ENCODE results near the gene TSHZ1. TPM values are rescaled to one million over a fixed set of nuclear protein-coding genes. Genes with fewer than 3 reads are reported as not detected.
"Not testable (repeated sequence)": the region's sequence is repeated elsewhere in the genome, so short reads cannot be mapped to it uniquely, and the experiment has no call there.

Gene TSHZ1
- polyA plus RNA-seq, 1 donor, result 34.7 TPM

DNA sequence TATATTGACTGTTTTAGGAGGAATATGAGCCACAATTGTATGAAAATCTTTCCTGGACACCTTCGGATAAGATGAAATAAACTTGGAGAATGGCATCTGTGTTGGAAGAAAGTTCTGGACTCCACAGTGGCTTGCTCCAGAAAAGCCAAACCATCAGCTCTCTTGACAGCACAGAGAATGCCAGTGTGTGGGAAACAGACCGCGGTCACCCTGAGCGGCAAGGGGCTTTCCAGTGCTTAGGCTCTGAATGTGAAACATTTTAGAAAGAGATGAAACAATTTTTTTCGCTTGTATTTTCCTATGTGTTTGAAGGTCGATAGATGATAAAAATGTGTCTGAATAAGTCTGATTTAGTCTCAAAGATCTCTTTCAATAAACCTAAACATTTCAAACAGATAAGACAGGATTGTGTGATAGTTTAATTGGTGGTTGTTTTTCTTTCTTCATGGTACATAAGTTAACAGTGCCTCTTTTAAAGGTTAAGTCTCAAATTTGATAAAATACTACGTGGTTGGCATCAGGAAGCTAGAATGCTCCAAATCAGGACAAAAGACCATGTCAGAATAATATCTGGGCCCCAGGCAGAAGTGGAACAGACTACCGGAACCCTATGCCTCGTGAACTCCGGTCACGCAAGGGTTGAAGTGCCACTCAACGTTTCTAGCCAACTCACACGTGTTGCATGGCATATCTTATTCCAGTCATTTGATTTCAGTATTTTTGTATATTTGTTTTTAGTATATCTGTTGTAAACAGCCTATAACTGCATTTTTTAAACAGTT is 30.6 kb upstream of the TSHZ1 start:
- Histone ChIP-seq H3K4me1 (ENCODE audit: control insufficient read depth, insufficient read depth, low read length) (no peaks in the 10 kb centered on the region), H3K27me3 (ENCODE audit: control insufficient read depth, insufficient read depth, low read length) (no peaks in the 10 kb centered on the region), H3K4me3 (ENCODE audit: low read length) (no peak overlapping the region), H3K36me3 (ENCODE audit: control insufficient read depth, insufficient read depth, low read length) (no peaks in the 10 kb centered on the region), H3K27ac (ENCODE audit: low read length) (no peak overlapping the region), H3K9me3 (ENCODE audit: control insufficient read depth, low read depth, low read length) (no peaks in the 10 kb centered on the region)
- DNase-seq, result no peak
- 89% methylated on average over 11 of the region's 13 CpGs for WGBS (ENCODE audit: insufficient coverage, low lambda C conversion rate)

DNA sequence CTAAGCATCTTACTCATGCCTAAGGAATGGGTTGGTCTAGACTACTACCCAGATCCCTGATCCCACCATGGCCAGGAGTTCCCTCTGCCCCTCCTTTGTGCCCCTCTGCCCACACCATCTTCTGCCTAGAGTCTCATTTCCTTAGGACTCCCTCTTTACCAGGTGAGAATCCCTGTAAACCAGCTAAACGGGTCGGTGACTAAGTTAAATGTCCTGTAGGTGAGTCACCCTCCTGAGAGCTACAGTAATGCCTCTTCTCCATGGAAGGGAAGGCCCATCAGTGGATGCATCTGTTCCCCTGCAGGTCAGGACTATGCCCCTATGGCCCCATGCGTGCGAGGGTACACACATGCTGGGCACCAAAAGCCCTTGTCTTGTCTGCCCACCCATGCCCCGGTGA is 27.1 kb upstream of the TSHZ1 start:
- Histone ChIP-seq H3K9me3 (ENCODE audit: control insufficient read depth, low read depth, low read length) (no peaks in the 10 kb centered on the region), H3K27me3 (ENCODE audit: control insufficient read depth, insufficient read depth, low read length) (no peaks in the 10 kb centered on the region), H3K4me3 (ENCODE audit: low read length) (no peak overlapping the region), H3K4me1 (ENCODE audit: control insufficient read depth, insufficient read depth, low read length) (no peaks in the 10 kb centered on the region), H3K36me3 (ENCODE audit: control insufficient read depth, insufficient read depth, low read length) (no peaks in the 10 kb centered on the region), H3K27ac (ENCODE audit: low read length) (no peak overlapping the region)
- 50% methylated on average over 2 of the region's 5 CpGs for WGBS (ENCODE audit: insufficient coverage, low lambda C conversion rate)
- no peak for DNase-seq

- Histone ChIP-seq H3K9me3 (ENCODE audit: control insufficient read depth, low read depth, low read length) (no peaks in the 10 kb centered on the region), H3K4me3 (ENCODE audit: low read length) (no peak overlapping the region), H3K27ac (ENCODE audit: low read length) (no peak overlapping the region), H3K36me3 (ENCODE audit: control insufficient read depth, insufficient read depth, low read length) (no peaks in the 10 kb centered on the region), H3K4me1 (ENCODE audit: control insufficient read depth, insufficient read depth, low read length) (no peaks in the 10 kb centered on the region), H3K27me3 (ENCODE audit: control insufficient read depth, insufficient read depth, low read length) (no peaks in the 10 kb centered on the region)
- WGBS (ENCODE audit: insufficient coverage, low lambda C conversion rate), result 100% methylated on average over 1 of the region's 14 CpGs
- DNase-seq, result no peak
These were observed 26.6 kb upstream of the TSHZ1 start for GRCh38 chr18:75183973-75184493.

DNA sequence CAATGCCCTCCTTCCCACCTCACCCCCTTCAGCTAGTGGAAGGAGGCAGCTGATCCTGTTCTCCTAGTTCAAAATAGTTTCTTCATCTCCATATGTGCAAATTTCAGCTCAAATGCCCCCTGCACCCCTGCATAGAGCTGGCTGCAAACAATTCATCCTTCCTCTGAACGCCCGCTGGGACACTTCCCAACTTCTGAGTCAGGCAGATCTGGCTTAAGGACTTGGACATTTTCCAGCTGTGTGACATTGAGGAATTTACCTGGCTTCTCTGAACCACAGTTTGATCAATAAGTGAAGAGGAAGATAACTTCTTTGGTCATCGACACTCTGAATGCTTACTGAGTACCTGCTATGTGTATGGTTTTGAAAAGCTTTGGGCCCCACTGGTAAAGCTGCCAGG is 25.1 kb upstream of the TSHZ1 start:
- no peaks in the 10 kb centered on the region for H3K9me3 ChIP-seq (ENCODE audit: control insufficient read depth, low read depth, low read length)
- DNase-seq, result no peak
- WGBS (ENCODE audit: insufficient coverage, low lambda C conversion rate), result no CpG with 5 or more reads among the region's 3 CpGs

DNA sequence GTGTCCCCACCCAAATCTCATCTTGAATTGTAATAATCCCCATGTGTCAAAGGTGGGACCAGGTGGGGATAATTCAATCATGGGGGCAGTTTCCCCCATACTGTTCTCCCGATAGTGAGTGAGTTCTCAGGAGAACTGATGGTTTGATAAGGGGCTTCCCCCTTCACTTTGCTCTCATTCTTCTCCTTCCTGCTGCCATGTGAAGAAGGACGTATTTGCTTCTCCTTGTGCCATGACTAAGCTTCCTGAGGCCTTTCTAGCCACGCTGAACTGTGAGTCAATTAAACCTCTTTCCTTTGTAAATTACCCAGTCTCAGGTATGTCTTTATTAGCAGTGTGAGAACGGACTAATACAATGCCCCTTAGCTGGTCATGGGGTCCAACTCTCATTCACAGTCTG is 22.9 kb upstream of the TSHZ1 start:
- not testable (repeated sequence) for H3K27me3 ChIP-seq (ENCODE audit: control insufficient read depth, insufficient read depth, low read length); H3K4me1 ChIP-seq (ENCODE audit: control insufficient read depth, insufficient read depth, low read length); H3K36me3 ChIP-seq (ENCODE audit: control insufficient read depth, insufficient read depth, low read length); H3K27ac ChIP-seq (ENCODE audit: low read length); H3K9me3 ChIP-seq (ENCODE audit: control insufficient read depth, low read depth, low read length); DNase-seq; H3K4me3 ChIP-seq (ENCODE audit: low read length)
- WGBS (ENCODE audit: insufficient coverage, low lambda C conversion rate), result no CpG with 5 or more reads among the region's 4 CpGs

More for the DNA sequence above, 25.1 kb upstream of the TSHZ1 start:
- Histone ChIP-seq H3K27ac (ENCODE audit: low read length) (no peak overlapping the region), H3K4me3 (ENCODE audit: low read length) (no peak overlapping the region), H3K36me3 (ENCODE audit: control insufficient read depth, insufficient read depth, low read length) (no peaks in the 10 kb centered on the region), H3K4me1 (ENCODE audit: control insufficient read depth, insufficient read depth, low read length) (no peaks in the 10 kb centered on the region), H3K27me3 (ENCODE audit: control insufficient read depth, insufficient read depth, low read length) (no peaks in the 10 kb centered on the region)

- no peaks in the 10 kb centered on the region for H3K4me1 ChIP-seq (ENCODE audit: control insufficient read depth, insufficient read depth, low read length)
- DNase-seq, result no peak
- no peaks in the 10 kb centered on the region for H3K9me3 ChIP-seq (ENCODE audit: control insufficient read depth, low read depth, low read length)
- no peak overlapping the region for H3K27ac ChIP-seq (ENCODE audit: low read length)
- H3K36me3 ChIP-seq (ENCODE audit: control insufficient read depth, insufficient read depth, low read length), result no peaks in the 10 kb centered on the region
- no peaks in the 10 kb centered on the region for H3K27me3 ChIP-seq (ENCODE audit: control insufficient read depth, insufficient read depth, low read length)
- WGBS (ENCODE audit: insufficient coverage, low lambda C conversion rate), result no CpG with 5 or more reads among the region's 6 CpGs
- no peak overlapping the region for H3K4me3 ChIP-seq (ENCODE audit: low read length)
These were observed 20.9 kb upstream of the TSHZ1 start for GRCh38 chr18:75189696-75190095.

DNA sequence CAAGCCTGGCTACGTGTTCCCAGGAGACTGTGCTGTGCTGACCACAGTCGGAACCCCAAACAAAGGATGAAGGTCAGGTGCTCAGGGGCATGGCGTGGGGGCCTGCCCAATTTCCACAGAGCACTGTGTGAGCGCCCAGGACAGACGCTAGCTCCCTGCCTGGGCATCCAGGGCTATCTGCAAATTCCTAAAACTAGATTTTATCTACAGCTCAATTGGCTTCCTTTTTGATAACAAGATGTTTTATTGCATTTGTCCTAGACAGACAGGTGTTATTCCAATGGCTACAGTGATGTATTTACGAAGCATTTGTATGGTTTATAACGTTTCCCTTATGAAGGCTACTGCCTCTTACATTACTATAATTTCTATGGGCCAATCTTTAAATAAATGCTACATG is 17.7 kb upstream of the TSHZ1 start:
- Histone ChIP-seq H3K27me3 (ENCODE audit: control insufficient read depth, insufficient read depth, low read length) (no peaks in the 10 kb centered on the region), H3K36me3 (ENCODE audit: control insufficient read depth, insufficient read depth, low read length) (peaks cover 2% of the 10 kb centered on the region), H3K27ac (ENCODE audit: low read length) (no peak overlapping the region), H3K4me1 (ENCODE audit: control insufficient read depth, insufficient read depth, low read length) (no peaks in the 10 kb centered on the region), H3K9me3 (ENCODE audit: control insufficient read depth, low read depth, low read length) (no peaks in the 10 kb centered on the region), H3K4me3 (ENCODE audit: low read length) (no peak overlapping the region)
- no peak for DNase-seq
- no CpG with 5 or more reads among the region's 7 CpGs for WGBS (ENCODE audit: insufficient coverage, low lambda C conversion rate)

DNA sequence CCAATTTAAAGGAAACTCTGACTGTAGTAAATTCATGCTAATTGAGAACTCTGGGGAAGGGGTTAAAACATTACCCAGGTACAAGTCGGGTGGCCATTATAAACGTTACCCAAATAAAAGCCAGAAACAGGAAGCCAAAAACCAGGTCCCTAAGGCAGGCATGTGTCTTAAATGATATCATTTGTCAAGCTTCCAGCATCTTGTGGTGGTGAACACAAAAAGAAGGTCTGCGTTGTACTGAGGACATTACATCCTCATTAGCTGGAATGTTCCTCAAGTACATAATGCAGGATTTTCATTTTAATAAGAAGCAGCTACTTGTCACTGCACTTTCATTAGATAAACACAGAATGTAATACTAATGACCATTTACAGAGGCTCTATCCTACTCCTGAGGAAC is 12.6 kb upstream of the TSHZ1 start:
- Histone ChIP-seq H3K27me3 (ENCODE audit: control insufficient read depth, insufficient read depth, low read length) (no peaks in the 10 kb centered on the region), H3K4me1 (ENCODE audit: control insufficient read depth, insufficient read depth, low read length) (no peaks in the 10 kb centered on the region), H3K4me3 (ENCODE audit: low read length) (no peak overlapping the region), H3K36me3 (ENCODE audit: control insufficient read depth, insufficient read depth, low read length) (peaks cover 25% of the 10 kb centered on the region), H3K9me3 (ENCODE audit: control insufficient read depth, low read depth, low read length) (no peaks in the 10 kb centered on the region), H3K27ac (ENCODE audit: low read length) (no peak overlapping the region)
- DNase-seq, result no peak
- 57% methylated on average over 2 of the region's 3 CpGs for WGBS (ENCODE audit: insufficient coverage, low lambda C conversion rate)

DNA sequence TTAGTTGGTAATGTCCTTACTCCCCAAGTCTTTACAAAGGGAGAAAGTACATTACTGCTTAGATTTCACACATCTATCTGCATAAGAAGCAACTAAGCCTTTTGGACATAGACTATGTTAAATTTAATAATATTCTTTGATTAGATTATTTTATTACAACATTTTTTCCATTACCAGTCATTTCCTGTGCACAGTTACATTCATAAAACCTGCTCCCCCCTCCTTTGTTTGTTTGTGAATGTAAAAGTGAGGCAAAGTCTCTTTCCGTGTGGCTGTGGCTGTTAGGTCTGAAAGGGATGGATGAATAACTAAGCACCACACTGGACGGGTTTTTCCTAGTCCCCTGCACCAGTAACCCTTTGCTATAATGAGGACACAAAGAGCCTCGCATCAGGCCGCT is 11.3 kb upstream of the TSHZ1 start:
- H3K27ac ChIP-seq (ENCODE audit: low read length), result no peak overlapping the region
- H3K36me3 ChIP-seq (ENCODE audit: control insufficient read depth, insufficient read depth, low read length), result peaks cover 25% of the 10 kb centered on the region
- no peak for DNase-seq
- no peaks in the 10 kb centered on the region for H3K9me3 ChIP-seq (ENCODE audit: control insufficient read depth, low read depth, low read length)
- no CpG with 5 or more reads among the region's 4 CpGs for WGBS (ENCODE audit: insufficient coverage, low lambda C conversion rate)
- no peak overlapping the region for H3K4me3 ChIP-seq (ENCODE audit: low read length)
- H3K4me1 ChIP-seq (ENCODE audit: control insufficient read depth, insufficient read depth, low read length), result peaks cover 8% of the 10 kb centered on the region
- peaks cover 3% of the 10 kb centered on the region for H3K27me3 ChIP-seq (ENCODE audit: control insufficient read depth, insufficient read depth, low read length)

GRCh38 chr18:75200071-75200470 is 10.5 kb upstream of the TSHZ1 start:
- Histone ChIP-seq H3K4me1 (ENCODE audit: control insufficient read depth, insufficient read depth, low read length) (peaks cover 11% of the 10 kb centered on the region), H3K36me3 (ENCODE audit: control insufficient read depth, insufficient read depth, low read length) (peaks cover 25% of the 10 kb centered on the region), H3K27ac (ENCODE audit: low read length) (no peak overlapping the region), H3K27me3 (ENCODE audit: control insufficient read depth, insufficient read depth, low read length) (peaks cover 5% of the 10 kb centered on the region), H3K4me3 (ENCODE audit: low read length) (no peak overlapping the region), H3K9me3 (ENCODE audit: control insufficient read depth, low read depth, low read length) (no peaks in the 10 kb centered on the region)
- no CpG with 5 or more reads among the region's 13 CpGs for WGBS (ENCODE audit: insufficient coverage, low lambda C conversion rate)
- DNase-seq, result no peak

Data from large intestine (tissue), 3 donors.